CD14-positive monocyte (primary cell): ENCODE results near the gene TMEM91. TPM values are rescaled to one million over a fixed set of nuclear protein-coding genes. Genes with fewer than 3 reads are reported as not detected.
A peak's percentile ranks its signal among the peaks of the same experiment; 100 is the strongest.
"Not testable (repeated sequence)": the region's sequence is repeated elsewhere in the genome, so short reads cannot be mapped to it uniquely, and the experiment has no call there.

ENCODE experiments used
- DNase-seq, 3 donors: peaks; one replicate each; pipeline ENCODE4 v3.0.0-alpha.2; 2011 to 2022
- H2AFZ ChIP-seq: 2 replicates; pipeline ENCODE4 v1.6.0; 2012; ENCODE audit warnings: mild to moderate bottlenecking, low read depth, low read length, inconsistent platforms; ENCODE audit not compliant: insufficient read depth, poor library complexity, severe bottlenecking
- H3K27ac ChIP-seq, 2 donors: 1 replicate in 1 of 2; 2 replicates in 1 of 2; pipeline ENCODE4 v1.5.1; 2012 to 2013; ENCODE audit warnings: low read length in 2 of 2, control low read depth in 1 of 2, inconsistent platforms in 1 of 2, low read depth in 1 of 2, mild to moderate bottlenecking in 1 of 2
- H3K27me3 ChIP-seq, 2 donors: one replicate each; pipeline versions ENCODE4 v1.6.0 to v1.6.1; 2011 to 2013; ENCODE audit warnings: low read length in 2 of 2; ENCODE audit not compliant: control insufficient read depth in 2 of 2, insufficient read depth in 2 of 2
- H3K36me3 ChIP-seq, 2 donors: replicated peaks in 1 of 2; 1 replicate in 1 of 2; 2 replicates in 1 of 2; pipeline versions ENCODE4 v1.5.1 to v1.6.1; 2012 to 2013; ENCODE audit warnings: low read length in 2 of 2, control low read depth in 1 of 2, inconsistent platforms in 1 of 2, mild to moderate bottlenecking in 1 of 2; ENCODE audit not compliant: insufficient read depth in 2 of 2, control insufficient read depth in 1 of 2
- H3K4me1 ChIP-seq, 2 donors: 1 replicate in 1 of 2; 2 replicates in 1 of 2; pipeline versions ENCODE4 v1.5.1 to v1.6.1; 2012 to 2013; ENCODE audit warnings: low read length in 2 of 2, control low read depth in 1 of 2, inconsistent platforms in 1 of 2, mild to moderate bottlenecking in 1 of 2, moderate library complexity in 1 of 2; ENCODE audit not compliant: insufficient read depth in 2 of 2, control insufficient read depth in 1 of 2
- H3K4me2 ChIP-seq: replicated peaks from 2 replicates; pipeline ENCODE3; 2012; ENCODE audit warnings: low read length, moderate library complexity, mild to moderate bottlenecking; ENCODE audit not compliant: poor library complexity, severe bottlenecking; ENCODE audit errors: extremely low read depth
- H3K4me3 ChIP-seq, 3 experiments: fragments of 200-600 bp in 1 of 3; sonication (generic) in 1 of 3; replicated peaks in 1 of 3; 1 replicate in 2 of 3; 2 replicates in 1 of 3; pipeline ENCODE4 v1.5.1; 2011 to 2013; ENCODE audit warnings: low read length in 3 of 3, mild to moderate bottlenecking in 3 of 3, control low read depth in 2 of 3, low read depth in 2 of 3, inconsistent platforms in 1 of 3, moderate library complexity in 1 of 3
- H3K79me2 ChIP-seq: 2 replicates; pipeline ENCODE4 v1.6.0; 2012; ENCODE audit warnings: mild to moderate bottlenecking, control low read depth, inconsistent platforms, low read length, moderate library complexity; ENCODE audit not compliant: insufficient read depth
- H3K9ac ChIP-seq: 2 replicates; pipeline ENCODE4 v1.6.0; 2017; ENCODE audit warnings: low read length, mild to moderate bottlenecking; ENCODE audit not compliant: insufficient read depth, poor library complexity, severe bottlenecking
- H3K9me3 ChIP-seq, 2 donors: replicated peaks in 1 of 2; 1 replicate in 1 of 2; 2 replicates in 1 of 2; pipeline versions ENCODE4 v1.5.1 to v1.6.1; 2012 to 2013; ENCODE audit warnings: low read length in 2 of 2, control low read depth in 1 of 2; ENCODE audit not compliant: control insufficient read depth in 1 of 2, insufficient read depth in 1 of 2
- H4K20me1 ChIP-seq: 2 replicates; pipeline ENCODE4 v1.6.0; 2012; ENCODE audit warnings: mild to moderate bottlenecking, low read length, control low read depth, moderate library complexity; ENCODE audit not compliant: insufficient read depth
- H3K27ac Mint-ChIP-seq, 7 donors: one replicate each; pipeline ENCODE4 v1.8.0; 2020; ENCODE audit warnings: mild to moderate bottlenecking in 7 of 7, mixed read lengths in 7 of 7, moderate library complexity in 6 of 7, inconsistent platforms in 2 of 7
- H3K27me3 Mint-ChIP-seq, 3 donors: one replicate each; pipeline ENCODE4 v1.8.0; 2021 to 2022; ENCODE audit warnings: low read depth in 3 of 3, mild to moderate bottlenecking in 3 of 3, mixed read lengths in 3 of 3, moderate library complexity in 3 of 3, inconsistent platforms in 1 of 3
- H3K36me3 Mint-ChIP-seq, 2 donors: one replicate each; pipeline ENCODE4 v1.8.0; 2020; ENCODE audit warnings: mixed read lengths in 2 of 2, inconsistent platforms in 1 of 2, mild to moderate bottlenecking in 1 of 2
- H3K4me1 Mint-ChIP-seq: one replicate; pipeline ENCODE4 v1.8.0; 2020; ENCODE audit warnings: mild to moderate bottlenecking, mixed read lengths
- H3K4me3 Mint-ChIP-seq, 2 donors: one replicate each; pipeline ENCODE4 v1.8.0; 2020; ENCODE audit warnings: mild to moderate bottlenecking in 2 of 2, mixed read lengths in 2 of 2, moderate library complexity in 1 of 2
- H3K9me3 Mint-ChIP-seq, 7 donors: one replicate each; pipeline ENCODE4 v1.8.0; 2020 to 2022; ENCODE audit warnings: mixed read lengths in 7 of 7, mild to moderate bottlenecking in 6 of 7, moderate library complexity in 6 of 7, inconsistent platforms in 2 of 7
- WGBS: methylation state at CpG from one replicate; pipeline ENCODE4 v1.1.5; 2013; ENCODE audit warnings: missing lambda C conversion rate; ENCODE audit not compliant: insufficient coverage; 5-methylcytosine and 5-hydroxymethylcytosine counted together
- intact Hi-C, 2 donors: fragments of 100-400 bp; cut with micrococcal nuclease; formaldehyde crosslinking; loops; one replicate each; pipeline versions ENCODE4 v1.15.0 to v1.15.1; 2023
- polyA plus RNA-seq, 3 donors: library from polyadenylated mRNA; depleted of rRNA in 1 of 3; unstranded in 2 of 3; stranded (reverse) in 1 of 3; fragments of 300-500 nt in 2 of 3; fragments of >200 nt in 1 of 3; fragmentation: Illumina TruSeq in 2 of 3; gene quantifications; 1 replicate in 2 of 3; 2 replicates in 1 of 3; pipeline ENCODE4 v1.2.3, GENCODE V29; 2012 to 2021
- TF ChIP-seq, protein P1 (sequence below): fragments of 200-600 bp; IDR thresholded peaks from one replicate; pipeline ENCODE4 v1.8.0; 2022; ENCODE audit warnings: antibody characterized with exemption, mild to moderate bottlenecking

Gene TMEM91
- polyA plus RNA-seq, 3 donors = 29.1 to 103 (median 34.9) TPM

GRCh38 chr19:41341669-41342490, 34.5 kb upstream of the TMEM91 start:
- peak overlapping the region; percentile 4 to 84 (median 70) for H3K27ac Mint-ChIP-seq
- TF ChIP-seq, protein P1, sequence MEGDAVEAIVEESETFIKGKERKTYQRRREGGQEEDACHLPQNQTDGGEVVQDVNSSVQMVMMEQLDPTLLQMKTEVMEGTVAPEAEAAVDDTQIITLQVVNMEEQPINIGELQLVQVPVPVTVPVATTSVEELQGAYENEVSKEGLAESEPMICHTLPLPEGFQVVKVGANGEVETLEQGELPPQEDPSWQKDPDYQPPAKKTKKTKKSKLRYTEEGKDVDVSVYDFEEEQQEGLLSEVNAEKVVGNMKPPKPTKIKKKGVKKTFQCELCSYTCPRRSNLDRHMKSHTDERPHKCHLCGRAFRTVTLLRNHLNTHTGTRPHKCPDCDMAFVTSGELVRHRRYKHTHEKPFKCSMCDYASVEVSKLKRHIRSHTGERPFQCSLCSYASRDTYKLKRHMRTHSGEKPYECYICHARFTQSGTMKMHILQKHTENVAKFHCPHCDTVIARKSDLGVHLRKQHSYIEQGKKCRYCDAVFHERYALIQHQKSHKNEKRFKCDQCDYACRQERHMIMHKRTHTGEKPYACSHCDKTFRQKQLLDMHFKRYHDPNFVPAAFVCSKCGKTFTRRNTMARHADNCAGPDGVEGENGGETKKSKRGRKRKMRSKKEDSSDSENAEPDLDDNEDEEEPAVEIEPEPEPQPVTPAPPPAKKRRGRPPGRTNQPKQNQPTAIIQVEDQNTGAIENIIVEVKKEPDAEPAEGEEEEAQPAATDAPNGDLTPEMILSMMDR = peak; percentile 14
- H3K79me2 ChIP-seq = peaks cover 97% of the 10 kb centered on the region
- H3K4me3 Mint-ChIP-seq = peak overlapping the region; percentile 48 to 63
- H3K27me3 ChIP-seq = no peaks in the 10 kb centered on the region
- H3K4me2 ChIP-seq = peak overlapping the region; percentile 60
- H3K27me3 Mint-ChIP-seq = no peaks in the 10 kb centered on the region
- H3K4me1 Mint-ChIP-seq = peaks cover 60% of the 10 kb centered on the region
- peaks cover 71 to 93% of the 10 kb centered on the region in 2 donors for H3K36me3 ChIP-seq
- no peaks in the 10 kb centered on the region for H3K9me3 ChIP-seq
- peak in 2 of 3 donors; percentile 45 to 55 for DNase-seq
- H3K9me3 Mint-ChIP-seq = no peaks in the 10 kb centered on the region
- peak overlapping the region; percentile 15 for H3K9ac ChIP-seq
- peak overlapping the region in 1 of 3 experiments; percentile 58 for H3K4me3 ChIP-seq
- peak overlapping the region; percentile 27 to 68 for H3K27ac ChIP-seq
- H4K20me1 ChIP-seq = peaks cover 98% of the 10 kb centered on the region
- peaks cover 33 to 49% of the 10 kb centered on the region in 2 donors for H3K4me1 ChIP-seq
- intact Hi-C loops = no loop called here
- 51% methylated on average over 9 of the region's 20 CpGs for WGBS
- peaks cover 68 to 97% of the 10 kb centered on the region in 2 donors for H3K36me3 Mint-ChIP-seq
- H2AFZ ChIP-seq = no peak overlapping the region

DNA sequence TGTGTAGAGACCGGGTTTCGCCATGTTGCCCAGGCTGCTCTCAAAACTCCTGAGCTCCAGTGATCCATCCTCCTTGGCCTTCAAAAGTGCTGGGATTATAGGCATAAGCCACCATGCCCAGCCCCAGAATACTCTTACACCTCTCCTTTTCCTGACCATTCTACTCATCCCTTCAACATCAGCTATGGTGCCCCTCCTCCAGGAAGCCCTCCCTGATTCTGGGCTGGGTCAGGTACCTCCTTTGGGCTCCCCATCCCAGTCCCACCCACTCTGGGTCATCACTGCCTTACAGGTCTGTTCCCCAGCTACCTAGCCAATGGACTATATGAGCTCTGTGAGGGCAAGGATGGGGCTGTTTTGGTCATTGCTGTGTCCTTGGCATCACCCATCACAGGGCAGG, 32.2 kb upstream of the TMEM91 start:
- no CpG with 5 or more reads among the region's 2 CpGs for WGBS
- intact Hi-C loops = no loop called here
- Histone ChIP-seq H3K27me3 (no peaks in the 10 kb centered on the region), H3K4me3 (no peak overlapping the region), H3K4me1 (peaks cover 38 to 47% of the 10 kb centered on the region in 2 donors), H3K9me3 (no peaks in the 10 kb centered on the region), H3K4me2 (no peak overlapping the region), H3K36me3 (peaks cover 72 to 91% of the 10 kb centered on the region in 2 donors), H3K27ac (peak overlapping the region in 1 of 2 donors; percentile 24), H3K79me2 (peaks cover 95% of the 10 kb centered on the region), H4K20me1 (peaks cover 98% of the 10 kb centered on the region), H3K9ac (no peak overlapping the region), H2AFZ (no peak overlapping the region)
- H3K27ac Mint-ChIP-seq = peak overlapping the region in 3 of 7 donors; percentile 41 to 69 (median 62)
- DNase-seq = no peak
- no peaks in the 10 kb centered on the region for H3K9me3 Mint-ChIP-seq
- H3K4me1 Mint-ChIP-seq = peaks cover 59% of the 10 kb centered on the region
- peaks cover 72 to 95% of the 10 kb centered on the region in 2 donors for H3K36me3 Mint-ChIP-seq
- no peaks in the 10 kb centered on the region for H3K27me3 Mint-ChIP-seq
- TF ChIP-seq, protein P1 = no peak
- no peak overlapping the region for H3K4me3 Mint-ChIP-seq

GRCh38 chr19:41346916-41347315, 29.4 kb upstream of the TMEM91 start:
- Histone ChIP-seq H3K79me2 (peaks cover 95% of the 10 kb centered on the region), H3K4me1 (peaks cover 51 to 58% of the 10 kb centered on the region in 2 donors), H3K36me3 (peaks cover 49 to 71% of the 10 kb centered on the region in 2 donors), H4K20me1 (peaks cover 99% of the 10 kb centered on the region)
- H3K9me3 Mint-ChIP-seq, H3K4me3 ChIP-seq, H3K9ac ChIP-seq, H2AFZ ChIP-seq, H3K27me3 Mint-ChIP-seq, H3K4me2 ChIP-seq, H3K27ac ChIP-seq, H3K9me3 ChIP-seq, DNase-seq, intact Hi-C loops, H3K4me3 Mint-ChIP-seq, H3K27me3 ChIP-seq: not testable (repeated sequence)
- peaks cover 63% of the 10 kb centered on the region for H3K4me1 Mint-ChIP-seq
- peaks cover 58 to 77% of the 10 kb centered on the region in 2 donors for H3K36me3 Mint-ChIP-seq
- WGBS = 93% methylated on average over 3 of the region's 9 CpGs
- H3K27ac Mint-ChIP-seq = peak overlapping the region in 1 of 7 donors; percentile 42
